HepG2 (cell line): Measurements from ENCODE around the gene RBPJ. TPM values are rescaled to one million over a fixed set of nuclear protein-coding genes. Genes with fewer than 3 reads are reported as not detected.

Experiments
- ATF2 ChIP-seq: sonication (generic); formaldehyde crosslinking; IDR thresholded peaks from 2 replicates; pipeline ENCODE4 v1.4.0; 2020; ENCODE audit warnings: missing genetic modification reagents
- BCL3 ChIP-seq: sonication (generic); formaldehyde crosslinking; IDR thresholded peaks from 2 replicates; pipeline ENCODE4 v1.5.1; 2020; ENCODE audit warnings: mild to moderate bottlenecking, missing genetic modification reagents, moderate library complexity
- DNMT3B ChIP-seq: conservative IDR thresholded peaks from 2 replicates; pipeline ENCODE4 v1.6.1; 2016; ENCODE audit warnings: missing biosample characterization, control low read depth
- E2F2 ChIP-seq: sonication (generic); formaldehyde crosslinking; IDR thresholded peaks from 2 replicates; pipeline ENCODE4 v1.4.0; 2020; ENCODE audit warnings: missing genetic modification reagents, borderline replicate concordance
- ETS1 ChIP-seq: sonication (generic); formaldehyde crosslinking; IDR thresholded peaks from 2 replicates; pipeline ENCODE4 v1.4.0; 2020; ENCODE audit warnings: missing genetic modification reagents
- ETV5 ChIP-seq: IDR thresholded peaks from 2 replicates; pipeline ENCODE4 v1.6.1; 2018; ENCODE audit warnings: missing biosample characterization, missing genetic modification reagents, inconsistent platforms, borderline replicate concordance
- FOXA3 ChIP-seq: IDR thresholded peaks from 2 replicates; pipeline ENCODE4 v1.6.1; 2016; ENCODE audit warnings: missing genetic modification reagents, missing compliant biosample characterization
- FOXP4 ChIP-seq: sonication (generic); formaldehyde crosslinking; IDR thresholded peaks from 2 replicates; pipeline ENCODE4 v1.4.0; 2020; ENCODE audit warnings: missing genetic modification reagents
- HOXA7 ChIP-seq: sonication (generic); formaldehyde crosslinking; IDR thresholded peaks from 2 replicates; pipeline ENCODE4 v1.8.1; 2022; ENCODE audit warnings: mild to moderate bottlenecking, missing genetic modification reagents, moderate library complexity
- KDM4B ChIP-seq: sonication (generic); formaldehyde crosslinking; IDR thresholded peaks from 2 replicates; pipeline ENCODE4 v1.4.0; 2020; ENCODE audit warnings: missing genetic modification reagents
- NCOA2 ChIP-seq: sonication (generic); formaldehyde crosslinking; IDR thresholded peaks from 2 replicates; pipeline ENCODE4 v1.8.0; 2022; ENCODE audit warnings: inconsistent platforms
- NR3C1 ChIP-seq: sonication (generic); formaldehyde crosslinking; IDR thresholded peaks from 2 replicates; pipeline ENCODE4 v1.4.0; 2020; ENCODE audit warnings: missing genetic modification reagents
- RFX3 ChIP-seq: IDR thresholded peaks from 2 replicates; pipeline ENCODE4 v1.6.1; 2016; ENCODE audit warnings: missing biosample characterization, missing genetic modification reagents
- SIN3A ChIP-seq: IDR thresholded peaks from 2 replicates; pipeline ENCODE4 v1.6.1; 2011; ENCODE audit warnings: low read depth, mild to moderate bottlenecking, control low read depth, low read length, borderline replicate concordance
- TBL1XR1 ChIP-seq: fragments of 150-350 bp; IDR thresholded peaks from 2 replicates; pipeline ENCODE4 v1.6.1; 2014; ENCODE audit warnings: borderline replicate concordance, low read length; ENCODE audit not compliant: partially characterized antibody
- ZNF12 ChIP-seq: sonication (generic); formaldehyde crosslinking; IDR thresholded peaks from 2 replicates; pipeline ENCODE4 v1.5.0; 2020; ENCODE audit warnings: missing genetic modification reagents
- ZNF260 ChIP-seq: sonication (generic); formaldehyde crosslinking; IDR thresholded peaks from 2 replicates; pipeline ENCODE4 v1.4.0; 2020; ENCODE audit warnings: missing genetic modification reagents, low read depth, mild to moderate bottlenecking, borderline replicate concordance
- ZNF563 ChIP-seq: sonication (generic); formaldehyde crosslinking; IDR thresholded peaks from 2 replicates; pipeline ENCODE4 v1.8.0; 2022; ENCODE audit warnings: mild to moderate bottlenecking, moderate library complexity, missing genetic modification reagents
- ZNF619 ChIP-seq: sonication (generic); formaldehyde crosslinking; IDR thresholded peaks from 2 replicates; pipeline ENCODE4 v1.4.0; 2020; ENCODE audit warnings: mild to moderate bottlenecking, missing genetic modification reagents
- ZNF776 ChIP-seq: sonication (generic); formaldehyde crosslinking; IDR thresholded peaks from 2 replicates; pipeline ENCODE4 v1.4.0; 2020; ENCODE audit warnings: mild to moderate bottlenecking, missing genetic modification reagents
- ZSCAN12 ChIP-seq: sonication (generic); formaldehyde crosslinking; IDR thresholded peaks from 2 replicates; pipeline ENCODE4 v1.9.0; 2021; ENCODE audit warnings: mild to moderate bottlenecking, missing genetic modification reagents
- polyA plus RNA-seq, 8 experiments: library from polyadenylated mRNA; depleted of rRNA in 3 of 8; stranded (reverse) in 7 of 8; unstranded in 1 of 8; fragments of >200 nt; fragmentation: Illumina TruSeq in 4 of 8; extraction: Trizol in 4 of 8; gene quantifications; 2 replicates each; pipeline versions ENCODE4 v1.2.1 to v1.2.3, GENCODE V29; 2011 to 2016; ENCODE audit warnings: low read depth in 4 of 8, missing spikeins in 1 of 8, mixed read lengths in 1 of 8; ENCODE audit not compliant: insufficient read depth in 1 of 8
- total RNA-seq, 5 experiments: library from RNA; depleted of rRNA; stranded (reverse); fragments of >200 nt; fragmentation: Illumina TruSeq; extraction: Trizol; gene quantifications; 2 replicates each; pipeline ENCODE4 v1.2.3, GENCODE V29; 2016; ENCODE audit warnings: low read depth in 1 of 5

The RBPJ gene
- total and polyA plus RNA-seq, 2 of the 13 experiments (the other 11 are each of a cell fraction or from before 2014, with no cell fraction given): 25.9 to 33.2 TPM

- 0 out of 2 replicates have a peak, but pooled peaks have one; percentile 42 for TF ChIP-seq ZNF12
- no peak for TF ChIP-seq KDM4B (CRISPR knock-in tag)
- TF ChIP-seq ZNF619 (CRISPR knock-in tag): no peak
- TF ChIP-seq ETV5 (CRISPR knock-in tag): no peak
- no peak for TF ChIP-seq E2F2 (CRISPR knock-in tag)
- no peak for TF ChIP-seq NR3C1 (CRISPR knock-in tag)
- TF ChIP-seq ZNF563 (CRISPR knock-in tag): no peak
- no peak for TF ChIP-seq NCOA2 (CRISPR knock-in tag)
- TF ChIP-seq ATF2: peak; percentile 57; the same call in 1 of the 2 replicates
- no peak for TF ChIP-seq ZNF260 (CRISPR knock-in tag)
- no peak for TF ChIP-seq RFX3 (CRISPR knock-in tag)
- no peak for TF ChIP-seq HOXA7 (CRISPR knock-in tag)
- TF ChIP-seq ZSCAN12: no peak
- no peak for TF ChIP-seq BCL3 (CRISPR knock-in tag)
- no peak for TF ChIP-seq ETS1 (CRISPR knock-in tag)
- TF ChIP-seq TBL1XR1: no peak
- TF ChIP-seq FOXA3 (CRISPR knock-in tag): no peak
- no peak for TF ChIP-seq ZNF776 (CRISPR knock-in tag)
- TF ChIP-seq DNMT3B (CRISPR knock-in tag): no peak
- no peak for TF ChIP-seq FOXP4 (CRISPR knock-in tag)
- no peak; the same call in 1 of the 2 replicates for TF ChIP-seq SIN3A
These were observed 1.3 kb upstream of the RBPJ start (continued) for GRCh38 chr4:26319467-26319948.
